Peyer's patch (tissue), 4 donors: ENCODE data around the gene APBB3.
A peak's percentile ranks its signal among the peaks of the same experiment; 100 is the strongest.

ENCODE experiments used
- CTCF ChIP-seq, 6 experiments: fragments of 450-650 bp in 4 of 6; fragments of 200-600 bp in 2 of 6; sonication (generic) in 1 of 6; IDR thresholded peaks; one replicate each; pipeline ENCODE4 v1.5.1; 2017 to 2019; ENCODE audit warnings: antibody characterized with exemption in 6 of 6, mild to moderate bottlenecking in 3 of 6, moderate library complexity in 1 of 6
- POLR2A ChIP-seq, 2 donors: fragments of 450-650 bp; IDR thresholded peaks; one replicate each; pipeline ENCODE4 v1.5.1; 2017; ENCODE audit warnings: antibody characterized with exemption in 2 of 2, mild to moderate bottlenecking in 2 of 2, moderate library complexity in 2 of 2

DNA sequence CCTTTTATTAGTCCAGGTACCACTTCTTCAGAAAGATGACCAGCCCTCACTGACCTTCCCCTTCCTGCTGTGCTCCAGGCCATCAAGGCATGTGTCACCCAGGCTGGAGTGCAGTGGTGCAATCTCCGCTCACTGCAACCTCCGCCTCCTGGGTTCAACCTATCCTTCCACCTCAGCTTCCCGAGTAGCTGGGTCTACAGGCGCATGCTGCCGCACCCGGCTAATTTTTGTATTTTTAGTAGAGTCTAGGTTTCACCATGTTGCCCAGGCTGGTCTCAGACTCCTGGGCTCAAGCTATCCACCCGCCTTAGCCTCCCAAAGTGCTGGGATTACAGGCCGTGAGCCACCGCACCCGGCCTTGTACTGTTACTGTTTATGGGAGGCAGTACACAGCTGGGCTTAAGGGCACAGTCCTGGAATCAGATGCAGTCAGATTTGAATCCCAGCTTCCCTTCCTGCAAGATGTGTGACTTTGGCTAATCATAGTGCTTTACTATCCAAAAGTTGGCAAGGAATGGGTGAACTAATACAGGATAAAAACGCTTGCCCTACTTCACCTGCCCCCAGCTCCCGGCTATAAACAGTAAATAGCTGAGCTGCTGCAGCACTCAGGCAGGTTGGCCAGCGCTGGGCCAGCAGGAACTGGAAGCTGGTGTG, 17.4 kb downstream of the APBB3 start:
- TF ChIP-seq CTCF (IDR thresholded peaks at IDR 0.05) (no peak), POLR2A (IDR thresholded peaks at IDR 0.05) (peak in 1 of 2 donors; percentile 3)
